Left ventricle myocardium inferior (tissue), 1 donor: Measurements from ENCODE around the gene C20orf141. TPM values are rescaled to one million over a fixed set of nuclear protein-coding genes. Genes with fewer than 3 reads are reported as not detected.

Experiments
- DNase-seq: peaks from one replicate; pipeline ENCODE4 v3.0.0-alpha.2; 2020
- H3K27ac ChIP-seq: fragments of 200-600 bp; replicated peaks from 2 replicates; pipeline ENCODE4 v1.8.0; 2021
- H3K27me3 ChIP-seq: fragments of 200-600 bp; 2 replicates; pipeline ENCODE4 v1.8.0; 2021; ENCODE audit warnings: low read depth
- H3K36me3 ChIP-seq: fragments of 200-600 bp; 2 replicates; pipeline ENCODE4 v1.8.0; 2021
- H3K4me1 ChIP-seq: fragments of 200-600 bp; 2 replicates; pipeline ENCODE4 v1.8.0; 2021
- H3K4me3 ChIP-seq: fragments of 200-600 bp; 2 replicates; pipeline ENCODE4 v1.8.0; 2021; ENCODE audit warnings: mild to moderate bottlenecking, moderate library complexity
- H3K9me3 ChIP-seq: fragments of 200-600 bp; replicated peaks from 2 replicates; pipeline ENCODE4 v1.8.0; 2021
- intact Hi-C: fragments of 100-400 bp; cut with micrococcal nuclease; formaldehyde crosslinking; loops from one replicate; pipeline ENCODE4 v1.11.0; 2022
- total RNA-seq: library from RNA; stranded (reverse); fragmentation: NEBNext Ultra II Directional; extraction: Animal tissue kit (Norgen Biotek cat#: 25700); gene quantifications from one replicate; pipeline ENCODE4 v1.2.1, GENCODE V29; 2021
- TF ChIP-seq, protein P1 (sequence below): fragments of 200-600 bp; IDR thresholded peaks from 2 replicates; pipeline ENCODE4 v1.8.0; 2021; ENCODE audit warnings: antibody characterized with exemption, mild to moderate bottlenecking, borderline replicate concordance
- donor health status: DM: no; HTN: yes; CAD: no; lungs with severe emphysema.

Gene C20orf141
- total RNA-seq, 1 donor from 2014 or later, result not detected

GRCh38 chr20:2815242-2815900 lies 584 bp downstream of the C20orf141 start:
- Histone ChIP-seq H3K36me3 (no peaks in the 10 kb centered on the region), H3K4me3 (no peak overlapping the region), H3K9me3 (peaks cover 18% of the 10 kb centered on the region), H3K27me3 (peaks cover 84% of the 10 kb centered on the region), H3K27ac (no peak overlapping the region), H3K4me1 (peaks cover 4% of the 10 kb centered on the region)
- TF ChIP-seq, protein P1, sequence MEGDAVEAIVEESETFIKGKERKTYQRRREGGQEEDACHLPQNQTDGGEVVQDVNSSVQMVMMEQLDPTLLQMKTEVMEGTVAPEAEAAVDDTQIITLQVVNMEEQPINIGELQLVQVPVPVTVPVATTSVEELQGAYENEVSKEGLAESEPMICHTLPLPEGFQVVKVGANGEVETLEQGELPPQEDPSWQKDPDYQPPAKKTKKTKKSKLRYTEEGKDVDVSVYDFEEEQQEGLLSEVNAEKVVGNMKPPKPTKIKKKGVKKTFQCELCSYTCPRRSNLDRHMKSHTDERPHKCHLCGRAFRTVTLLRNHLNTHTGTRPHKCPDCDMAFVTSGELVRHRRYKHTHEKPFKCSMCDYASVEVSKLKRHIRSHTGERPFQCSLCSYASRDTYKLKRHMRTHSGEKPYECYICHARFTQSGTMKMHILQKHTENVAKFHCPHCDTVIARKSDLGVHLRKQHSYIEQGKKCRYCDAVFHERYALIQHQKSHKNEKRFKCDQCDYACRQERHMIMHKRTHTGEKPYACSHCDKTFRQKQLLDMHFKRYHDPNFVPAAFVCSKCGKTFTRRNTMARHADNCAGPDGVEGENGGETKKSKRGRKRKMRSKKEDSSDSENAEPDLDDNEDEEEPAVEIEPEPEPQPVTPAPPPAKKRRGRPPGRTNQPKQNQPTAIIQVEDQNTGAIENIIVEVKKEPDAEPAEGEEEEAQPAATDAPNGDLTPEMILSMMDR, result no peak
- no peak for DNase-seq
- intact Hi-C loops, result no loop called here

GRCh38 chr20:2816030-2816582 lies 1.3 kb downstream of the C20orf141 start, which contains the start of gene TMEM239:
TSS of gene TMEM239 (plus strand) at chr20:2816364. CDS start at chr20:2816555, 191 bp downstream.
- DNase-seq, result no peak
- H3K4me1 ChIP-seq, result peaks cover 11% of the 10 kb centered on the region
- intact Hi-C loops, result no loop called here

GRCh38 chr20:2816583-2817340 lies 2.0 kb downstream of the C20orf141 start:
- Histone ChIP-seq H3K27me3 (peaks cover 84% of the 10 kb centered on the region), H3K9me3 (peaks cover 11% of the 10 kb centered on the region), H3K36me3 (no peaks in the 10 kb centered on the region), H3K27ac (no peak overlapping the region), H3K4me3 (no peak overlapping the region), H3K4me1 (peaks cover 13% of the 10 kb centered on the region)
- intact Hi-C loops, result no loop called here
- no peak for DNase-seq
- TF ChIP-seq, protein P1, result no peak

More at GRCh38 chr20:2816030-2816582, 1.3 kb downstream of the C20orf141 start, which contains the start of gene TMEM239:
- TF ChIP-seq, protein P1, result no peak
- H3K36me3 ChIP-seq, result no peaks in the 10 kb centered on the region
- no peak within 1 kb of the TSS for H3K27ac ChIP-seq
- peaks cover 84% of the 10 kb centered on the region for H3K27me3 ChIP-seq
- peaks cover 18% of the 10 kb centered on the region for H3K9me3 ChIP-seq
- H3K4me3 ChIP-seq, result no peak within 1 kb of the TSS

- TF ChIP-seq, protein P1, result no peak
- Histone ChIP-seq H3K9me3 (peaks cover 6% of the 10 kb centered on the region), H3K27ac (no peak overlapping the region), H3K36me3 (no peaks in the 10 kb centered on the region), H3K27me3 (peaks cover 83% of the 10 kb centered on the region), H3K4me3 (no peak overlapping the region), H3K4me1 (peaks cover 13% of the 10 kb centered on the region)
- intact Hi-C loops, result no loop called here
- no peak for DNase-seq
Measured at GRCh38 chr20:2817341-2817726, 2.5 kb downstream of the C20orf141 start.

DNA sequence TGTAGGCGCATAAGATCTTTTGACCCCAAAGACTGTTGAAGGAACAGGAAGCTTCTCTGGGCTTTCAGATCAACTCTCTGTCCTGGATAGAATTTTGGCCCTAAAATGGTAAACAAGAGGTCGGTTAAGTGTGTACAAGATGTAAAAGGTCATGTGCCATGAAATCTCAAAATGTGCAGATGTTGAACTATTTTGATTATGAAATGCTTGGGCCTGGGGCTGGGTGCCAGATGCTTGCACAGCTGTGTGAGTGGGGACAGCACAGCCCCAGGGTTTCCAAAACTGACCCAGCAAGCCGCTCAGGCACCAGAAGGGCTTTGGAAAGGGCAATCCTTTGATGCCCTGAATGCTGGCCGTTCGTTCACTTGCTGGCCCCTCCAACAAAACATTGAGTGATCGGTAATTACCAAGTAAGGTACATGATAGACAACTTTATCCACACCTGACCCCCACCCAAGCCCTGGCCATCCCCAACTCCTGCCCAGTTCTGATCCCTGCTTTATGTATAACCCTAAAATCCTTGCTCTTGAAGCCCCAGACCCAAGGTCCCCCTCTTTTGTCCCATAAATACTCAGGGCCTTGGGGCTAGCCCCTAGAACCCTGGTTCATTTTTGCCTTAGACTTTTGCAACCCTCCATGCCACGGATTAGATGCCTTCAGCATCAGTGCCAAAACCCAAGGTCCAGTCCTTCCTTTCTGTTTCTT lies 3.3 kb downstream of the C20orf141 start:
- Histone ChIP-seq H3K36me3 (no peaks in the 10 kb centered on the region), H3K4me3 (no peak overlapping the region), H3K27me3 (peaks cover 76% of the 10 kb centered on the region), H3K4me1 (peaks cover 13% of the 10 kb centered on the region), H3K9me3 (no peaks in the 10 kb centered on the region), H3K27ac (no peak overlapping the region)
- intact Hi-C loops, result no loop called here
- TF ChIP-seq, protein P1, result no peak
- DNase-seq, result peak; percentile 53
